Ishikawa (cell line): Measurements from ENCODE around the gene PLCB1.

ENCODE experiments used
- CEBPB ChIP-seq: IDR thresholded peaks from 2 replicates; pipeline ENCODE4 v1.6.1; 2012
- CREB1 ChIP-seq: IDR thresholded peaks from 2 replicates; pipeline ENCODE4 v1.6.1; 2012; ENCODE audit warnings: low read depth
- EGR1 ChIP-seq: IDR thresholded peaks from 2 replicates; pipeline ENCODE4 v1.6.1; 2012
- EP300 ChIP-seq: IDR thresholded peaks from 2 replicates; pipeline ENCODE4 v1.6.1; 2012; ENCODE audit warnings: borderline replicate concordance
- FOXM1 ChIP-seq: IDR thresholded peaks from 2 replicates; pipeline ENCODE4 v1.6.1; 2012; ENCODE audit warnings: low read depth, borderline replicate concordance
- MAX ChIP-seq: IDR thresholded peaks from 2 replicates; pipeline ENCODE4 v1.6.1; 2012
- NFIC ChIP-seq: IDR thresholded peaks from 2 replicates; pipeline ENCODE4 v1.6.1; 2012
- RAD21 ChIP-seq: IDR thresholded peaks from 2 replicates; pipeline ENCODE4 v1.6.1; 2012; ENCODE audit warnings: low read depth
- REST ChIP-seq: IDR thresholded peaks from 2 replicates; pipeline ENCODE4 v1.6.1; 2012; ENCODE audit warnings: low read depth, mild to moderate bottlenecking
- TAF1 ChIP-seq: IDR thresholded peaks from 2 replicates; pipeline ENCODE4 v1.6.1; 2012; ENCODE audit warnings: low read depth, mild to moderate bottlenecking
- TCF12 ChIP-seq: IDR thresholded peaks from 2 replicates; pipeline ENCODE4 v1.6.1; 2012; ENCODE audit warnings: low read depth
- TEAD4 ChIP-seq: IDR thresholded peaks from 2 replicates; pipeline ENCODE4 v1.6.1; 2012
- USF1 ChIP-seq: IDR thresholded peaks from 2 replicates; pipeline ENCODE4 v1.6.1; 2012
- YY1 ChIP-seq: IDR thresholded peaks from 2 replicates; pipeline ENCODE4 v1.6.1; 2012; ENCODE audit warnings: low read depth
- ZBTB7A ChIP-seq: IDR thresholded peaks from 2 replicates; pipeline ENCODE4 v1.6.1; 2012; ENCODE audit warnings: low read depth

Gene PLCB1

GRCh38 chr20:8464368-8464767, 332.3 kb downstream of the PLCB1 start:
- TF ChIP-seq TEAD4 (no peak), CEBPB (no peak), MAX (no peak), NFIC (no peak), EGR1 (no peak), USF1 (no peak), CREB1 (no peak), RAD21 (no peak), REST (no peak), TCF12 (no peak), FOXM1 (no peak), YY1 (no peak), EP300 (no peak), ZBTB7A (no peak)

GRCh38 chr20:8470156-8470555, 338.1 kb downstream of the PLCB1 start:
- TF ChIP-seq NFIC (no peak), EP300 (no peak), ZBTB7A (no peak), RAD21 (no peak), USF1 (no peak)

GRCh38 chr20:8471465-8471864, 339.4 kb downstream of the PLCB1 start:
- TF ChIP-seq RAD21, result no peak
- TF ChIP-seq USF1, result no peak
- TF ChIP-seq EP300, result no peak
- no peak for TF ChIP-seq YY1
- TF ChIP-seq REST, result no peak
- no peak for TF ChIP-seq TEAD4
- no peak for TF ChIP-seq EGR1
- no peak for TF ChIP-seq FOXM1
- TF ChIP-seq CEBPB, result no peak
- TF ChIP-seq TAF1, result no peak
- no peak for TF ChIP-seq MAX
- TF ChIP-seq TCF12, result no peak
- no peak for TF ChIP-seq ZBTB7A
- no peak for TF ChIP-seq CREB1
- TF ChIP-seq NFIC, result no peak

- TF ChIP-seq NFIC (no peak), MAX (no peak), ZBTB7A (no peak), EGR1 (no peak)
Measured at GRCh38 chr20:8473459-8473858, 341.4 kb downstream of the PLCB1 start.

- no peak for TF ChIP-seq REST
- no peak for TF ChIP-seq CREB1
- no peak for TF ChIP-seq CEBPB
- TF ChIP-seq RAD21, result no peak
- TF ChIP-seq EP300, result no peak
- TF ChIP-seq TCF12, result no peak
- no peak for TF ChIP-seq FOXM1
- no peak for TF ChIP-seq MAX
- no peak for TF ChIP-seq USF1
- no peak for TF ChIP-seq EGR1
- TF ChIP-seq TAF1, result no peak
- TF ChIP-seq TEAD4, result no peak
- TF ChIP-seq YY1, result no peak
- TF ChIP-seq ZBTB7A, result no peak
- TF ChIP-seq NFIC, result no peak
Measured at GRCh38 chr20:8474027-8474668, 342.1 kb downstream of the PLCB1 start.
